ENCODE results near the gene PDIA6.

GRCh38 chr2:10860814-10861325, 48.3 kb upstream of the PDIA6 start:
- TF ChIP-seq CTCF (conservative IDR thresholded peaks at IDR 0.05; ENCODE audit: low read depth, low read length): no peak
- TF ChIP-seq EZH2 (IDR thresholded peaks at IDR 0.05; ENCODE audit: borderline replicate concordance, low read depth, low read length, poor library complexity, severe bottlenecking): no peak

Measured in A673 (cell line).